HG02970 (cell line): Measurements from ENCODE around the gene METTL25.

ENCODE experiments used
- ATAC-seq: cut with Tn5 transposase; IDR thresholded peaks from one replicate; pipeline ENCODE4 v1.9.1; 2021; ENCODE audit warnings: mild to moderate bottlenecking, moderate library complexity, moderate number of reproducible peaks; ENCODE audit not compliant: unreplicated experiment, low FRiP score

The METTL25 gene

GRCh38 chr12:82461836-82462235 is 103.5 kb downstream of the METTL25 start:
- no peak for ATAC-seq

- ATAC-seq = no peak
Measured at GRCh38 chr12:82468563-82468962, 110.2 kb downstream of the METTL25 start.

GRCh38 chr12:82470906-82471512 is 112.7 kb downstream of the METTL25 start:
- no peak for ATAC-seq

- ATAC-seq = no peak
Measured at GRCh38 chr12:82473111-82473754, 114.9 kb downstream of the METTL25 start.

GRCh38 chr12:82474181-82474797 is 116.0 kb downstream of the METTL25 start:
- no peak for ATAC-seq

- ATAC-seq = no peak
Measured at GRCh38 chr12:82474798-82475184, 116.5 kb downstream of the METTL25 start.

GRCh38 chr12:82475211-82475610 is 116.9 kb downstream of the METTL25 start:
- no peak for ATAC-seq

- ATAC-seq = no peak
Measured at GRCh38 chr12:82476511-82476910, 118.2 kb downstream of the METTL25 start.

- ATAC-seq = no peak
Measured at GRCh38 chr12:82479511-82479910, 121.2 kb downstream of the METTL25 start.

- ATAC-seq = no peak
Measured at GRCh38 chr12:82480606-82481005, 122.3 kb downstream of the METTL25 start.

- no peak for ATAC-seq
Measured at GRCh38 chr12:82481954-82482353, 123.6 kb downstream of the METTL25 start.

GRCh38 chr12:82486524-82487235 is 128.4 kb downstream of the METTL25 start:
- no peak for ATAC-seq

GRCh38 chr12:82504409-82504808 is 146.1 kb downstream of the METTL25 start:
- ATAC-seq = no peak

GRCh38 chr12:82505150-82505549 is 146.8 kb downstream of the METTL25 start:
- no peak for ATAC-seq

GRCh38 chr12:82507686-82508085 is 149.4 kb downstream of the METTL25 start:
- no peak for ATAC-seq

GRCh38 chr12:82510386-82510785 is 152.1 kb downstream of the METTL25 start:
- ATAC-seq = no peak

GRCh38 chr12:82514880-82515279 is 156.6 kb downstream of the METTL25 start:
- ATAC-seq = no peak

GRCh38 chr12:82515652-82516051 is 157.3 kb downstream of the METTL25 start:
- ATAC-seq = no peak

- no peak for ATAC-seq
Measured at GRCh38 chr12:82517027-82517426, 158.7 kb downstream of the METTL25 start.

- ATAC-seq = no peak
Measured at GRCh38 chr12:82517808-82518207, 159.5 kb downstream of the METTL25 start.

GRCh38 chr12:82519510-82519909 is 161.2 kb downstream of the METTL25 start:
- ATAC-seq = no peak
